ENCODE measurements around the gene RAB8A. TPM values are rescaled to one million over a fixed set of nuclear protein-coding genes. Genes with fewer than 3 reads are reported as not detected.

Gene RAB8A
- 100 to 1,000 TPM; 167 to 175 TPM for total RNA-seq

DNA sequence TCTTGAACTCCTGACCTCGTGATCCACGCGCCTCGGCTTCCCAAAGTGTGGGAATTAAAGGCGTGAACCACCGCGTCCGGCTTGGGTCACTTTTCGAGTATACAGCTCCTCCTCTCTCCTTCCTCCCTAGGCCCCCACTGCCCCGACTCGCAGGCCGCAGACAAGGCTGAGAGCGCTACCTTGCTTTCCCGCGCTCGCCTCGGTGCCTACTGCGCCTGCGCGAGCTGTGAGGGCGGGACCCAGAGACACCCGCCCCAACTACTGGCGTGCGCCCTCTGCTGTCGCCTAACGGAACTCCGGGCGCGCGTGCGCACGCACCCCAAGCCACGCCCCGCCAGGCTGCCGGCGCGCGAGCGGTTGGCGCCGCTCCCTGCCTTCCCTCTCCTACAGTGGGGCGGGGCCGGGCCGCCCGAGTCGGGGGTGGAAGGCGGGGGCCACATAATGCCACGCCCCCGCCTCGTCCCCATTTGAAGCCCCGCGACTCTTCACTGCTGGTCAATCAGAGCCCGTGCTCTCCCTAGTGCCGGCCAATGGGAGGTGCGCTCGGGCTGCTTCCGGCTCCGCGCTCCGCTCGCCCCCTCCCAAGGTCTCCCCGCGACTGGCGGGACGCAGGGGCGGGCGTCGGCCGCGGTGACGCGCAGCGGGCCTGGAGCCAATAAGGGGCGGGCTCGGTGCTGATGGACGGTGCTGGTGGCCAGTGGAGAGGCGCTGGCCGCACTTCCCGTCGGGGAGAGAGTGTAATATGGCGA is at the start of gene RAB8A:
TSS of gene RAB8A (plus strand) at position 730 of the 749 bp plus-strand sequence. CDS start at position 743, 13 bp downstream.
- ChIA-PET POLR2A (interaction anchor here (1.0 to 1.7 kb wide), 3 partner anchors 32 to 41 kb away, joined by 4 to 6 read pairs (median 5); partner anchors contain the start of gene HSH2D), CTCF (interaction anchor here (0.6 to 2.5 kb wide), 30 partner anchors 9 to 104 kb away, joined by 3 to 9 read pairs (median 5); partner anchors contain the start of genes FAM32A, HSH2D and TPM4)
- H3K27ac Mint-ChIP-seq: peak within 1 kb of the TSS; percentile 98
- peaks cover 42% of the 10 kb centered on the region for H3K4me1 Mint-ChIP-seq
- H3K36me3 Mint-ChIP-seq (ENCODE audit: low read depth): peaks cover 26% of the 10 kb centered on the region
- no peaks in the 10 kb centered on the region for H3K27me3 Mint-ChIP-seq
- DNase-seq: peak; percentile 98
- peak within 1 kb of the TSS; percentile 99 for H3K4me3 Mint-ChIP-seq
- H3K9me3 Mint-ChIP-seq: no peaks in the 10 kb centered on the region

DNA sequence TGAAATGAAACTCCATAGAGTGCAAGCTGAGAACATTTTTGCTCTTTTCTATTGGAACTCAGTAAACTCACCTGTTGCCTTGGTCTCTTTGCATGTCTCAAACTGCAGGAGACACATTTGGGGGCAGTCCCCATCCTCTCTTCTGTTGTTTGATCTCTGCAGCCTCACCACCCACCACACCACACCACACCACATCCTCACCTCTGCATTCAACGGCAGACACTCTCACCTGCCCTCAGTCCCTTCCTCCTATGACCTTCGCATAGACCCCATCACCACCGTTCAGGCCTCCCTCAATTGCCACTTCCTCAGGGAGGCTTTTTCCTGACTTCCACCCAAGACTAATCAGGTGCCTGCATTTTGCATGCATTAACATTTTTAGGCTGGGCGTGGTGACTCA is 49.7 kb upstream of the RAB8A start:
- DNase-seq: peak; percentile 55
- Mint-ChIP-seq H3K4me3 (no peak overlapping the region), H3K27ac (peak overlapping the region; percentile 1), H3K4me1 (peaks cover 31% of the 10 kb centered on the region), H3K9me3 (peaks cover 14% of the 10 kb centered on the region), H3K36me3 (ENCODE audit: low read depth) (peaks cover under 1% of the 10 kb centered on the region), H3K27me3 (peaks cover 7% of the 10 kb centered on the region)
- POLR2A ChIA-PET: no interaction called here
- CTCF ChIA-PET: interaction anchor here (0.7 to 6.5 kb wide), 12 partner anchors 8 to 193 kb away, joined by 3 to 65 read pairs (median 8); partner anchors contain the start of genes FAM32A and TPM4

DNA sequence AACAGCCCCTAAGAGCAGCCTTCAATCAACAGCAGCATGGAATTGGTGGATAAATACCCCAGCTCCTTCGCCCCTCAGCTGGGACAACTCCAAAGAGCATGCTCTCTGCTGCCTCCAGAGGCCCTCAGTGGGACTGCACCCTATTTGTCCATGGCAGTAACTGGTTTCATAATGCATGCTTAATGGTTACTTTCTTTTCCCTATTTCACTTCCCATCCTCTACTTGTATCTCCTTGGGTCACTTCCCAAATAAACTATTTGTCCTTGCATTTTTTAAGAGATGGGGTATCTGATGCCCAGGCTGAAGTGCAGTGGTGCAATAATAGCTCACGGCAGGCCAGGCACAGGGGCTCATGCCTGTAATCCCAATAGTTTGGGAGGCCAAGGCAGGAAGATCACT is 48.9 kb upstream of the RAB8A start:
- H3K36me3 Mint-ChIP-seq (ENCODE audit: low read depth): no peaks in the 10 kb centered on the region
- DNase-seq: peak; percentile 73
- H3K9me3 Mint-ChIP-seq: peaks cover 8% of the 10 kb centered on the region
- CTCF ChIA-PET: interaction anchor here (0.6 to 6.5 kb wide), 18 partner anchors 9 to 462 kb away, joined by 3 to 65 read pairs (median 4); partner anchors contain the start of genes FAM32A and TPM4
- POLR2A ChIA-PET: interaction anchor here (0.6 kb wide), 1 partner anchor 44 kb away, joined by 6 read pairs; no protein-coding TSS in a partner anchor
- H3K4me1 Mint-ChIP-seq: peaks cover 32% of the 10 kb centered on the region
- H3K27ac Mint-ChIP-seq: peak overlapping the region; percentile 46
- H3K4me3 Mint-ChIP-seq: no peak overlapping the region
- peaks cover 3% of the 10 kb centered on the region for H3K27me3 Mint-ChIP-seq

DNA sequence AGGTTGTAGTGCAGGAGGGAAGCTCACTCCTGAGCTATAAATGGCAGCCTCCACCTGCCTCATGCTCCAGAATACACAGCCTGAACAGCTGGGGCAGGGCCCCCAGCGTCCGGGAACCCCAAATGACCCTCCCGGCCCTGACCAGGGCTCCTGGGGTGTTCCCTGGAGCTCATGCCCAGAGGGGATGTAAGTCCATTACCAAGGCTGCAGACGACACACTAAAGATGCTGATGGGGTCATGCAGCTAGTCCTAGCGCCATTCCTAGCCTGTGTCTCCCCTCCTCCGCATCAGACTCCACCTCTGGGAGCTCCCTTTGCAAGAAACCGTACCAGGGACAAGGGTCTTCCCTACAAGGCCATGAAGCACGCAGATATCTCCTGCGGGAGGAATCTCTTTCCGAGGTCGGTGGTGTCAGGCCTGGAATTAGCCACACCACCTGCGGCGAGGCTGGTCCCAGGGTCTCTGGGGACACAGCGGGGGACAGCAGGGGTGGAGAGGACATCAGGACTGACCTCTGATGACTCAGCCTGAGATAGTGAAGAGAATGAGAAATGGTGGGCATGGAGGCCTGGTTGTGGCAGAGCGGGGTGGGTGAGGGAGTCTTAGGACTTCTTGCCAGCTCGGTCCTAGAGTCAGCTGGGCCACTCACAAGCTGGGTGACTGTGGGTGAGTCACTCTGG is 47.3 kb upstream of the RAB8A start:
- POLR2A ChIA-PET: interaction anchor here (0.5 kb wide), 1 partner anchor 85 kb away, joined by 3 read pairs; no protein-coding TSS in a partner anchor
- H3K27ac Mint-ChIP-seq: no peak overlapping the region
- DNase-seq: no peak

DNA sequence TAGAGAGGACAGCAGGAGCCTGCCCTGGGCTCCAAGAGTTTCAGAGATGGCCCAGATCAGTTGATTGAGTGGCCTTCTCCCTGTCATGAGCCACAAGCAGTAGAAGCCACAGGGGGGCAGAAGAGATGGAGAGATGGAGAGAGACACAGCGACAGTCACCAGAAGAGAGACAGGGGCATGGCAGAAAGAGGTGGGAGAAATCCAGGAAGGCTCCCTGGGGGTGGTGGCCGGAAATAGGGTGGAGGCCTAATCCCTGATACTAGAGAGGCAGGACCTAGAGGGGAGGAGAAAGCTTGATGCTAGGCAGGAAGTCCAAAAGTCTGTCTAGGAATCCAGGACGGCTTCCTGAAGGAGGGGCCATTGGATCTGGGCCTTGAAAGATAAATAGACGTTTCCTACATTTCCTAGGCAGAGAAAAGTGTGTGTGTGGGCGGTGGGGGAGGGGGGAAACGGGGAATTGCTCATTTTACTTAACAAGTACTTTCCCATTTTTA is 45.0 kb upstream of the RAB8A start:
- DNase-seq: peak; percentile 69
- CTCF ChIA-PET: interaction anchor here (0.7 to 6.5 kb wide), 5 partner anchors 8 to 163 kb away, joined by 3 to 65 read pairs (median 4); partner anchors contain the start of genes FAM32A and TPM4
- Mint-ChIP-seq H3K27me3 (peaks cover 1% of the 10 kb centered on the region), H3K4me3 (no peak overlapping the region), H3K27ac (no peak overlapping the region), H3K4me1 (peaks cover 34% of the 10 kb centered on the region), H3K9me3 (peaks cover 4% of the 10 kb centered on the region), H3K36me3 (ENCODE audit: low read depth) (no peaks in the 10 kb centered on the region)
- POLR2A ChIA-PET: interaction anchor here (0.8 kb wide), 1 partner anchor 81 kb away, joined by 5 read pairs; no protein-coding TSS in a partner anchor

More for the DNA sequence above, 47.3 kb upstream of the RAB8A start:
- Mint-ChIP-seq H3K4me3 (no peak overlapping the region), H3K27me3 (peaks cover 3% of the 10 kb centered on the region), H3K9me3 (peaks cover 8% of the 10 kb centered on the region), H3K4me1 (peaks cover 32% of the 10 kb centered on the region), H3K36me3 (ENCODE audit: low read depth) (no peaks in the 10 kb centered on the region)
- CTCF ChIA-PET: interaction anchor here (0.7 to 6.5 kb wide), 5 partner anchors 10 to 29 kb away, joined by 3 to 65 read pairs (median 4); partner anchors contain the start of gene TPM4

DNA sequence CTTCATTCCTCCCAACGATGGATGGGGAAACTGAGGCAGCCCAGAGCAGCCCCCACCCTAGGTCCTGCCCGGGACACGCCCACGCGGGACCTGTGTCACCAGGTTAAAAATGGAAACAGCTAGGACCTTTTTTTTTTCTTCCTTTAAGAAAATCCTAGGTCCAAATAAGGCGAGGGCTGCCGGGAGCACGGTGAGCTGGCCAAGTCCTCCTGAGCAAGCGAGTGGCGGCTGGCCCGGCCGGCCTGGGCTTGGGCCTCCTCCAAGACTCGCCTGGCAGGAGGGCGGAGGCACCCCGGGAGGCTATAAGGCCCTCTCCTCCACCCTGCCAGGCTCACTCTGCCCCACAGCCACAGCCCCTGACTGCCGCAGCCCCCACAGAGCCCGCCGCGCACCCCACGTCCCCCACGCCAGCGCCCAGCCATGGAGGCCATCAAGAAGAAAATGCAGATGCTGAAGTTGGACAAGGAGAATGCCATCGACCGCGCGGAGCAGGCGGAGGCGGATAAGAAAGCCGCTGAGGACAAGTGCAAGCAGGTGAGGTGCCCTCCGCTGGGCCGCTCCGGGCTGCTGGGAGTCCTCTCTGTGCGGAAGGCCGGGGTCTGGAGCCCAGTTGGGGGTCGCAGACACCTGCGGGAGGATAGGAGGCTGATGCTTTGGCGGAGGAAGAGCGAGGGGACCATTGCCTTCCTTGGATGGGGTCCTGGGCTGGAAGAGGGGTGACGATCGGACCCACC is 44.3 kb upstream of the RAB8A start:
- Mint-ChIP-seq H3K4me3 (no peak overlapping the region), H3K36me3 (ENCODE audit: low read depth) (no peaks in the 10 kb centered on the region), H3K9me3 (peaks cover 4% of the 10 kb centered on the region), H3K27ac (no peak overlapping the region), H3K4me1 (peaks cover 34% of the 10 kb centered on the region), H3K27me3 (no peaks in the 10 kb centered on the region)
- ChIA-PET POLR2A (no interaction called here), CTCF (interaction anchor here (1.6 to 6.5 kb wide), 3 partner anchors 7 to 118 kb away, joined by 4 to 65 read pairs (median 5); partner anchors contain the start of genes FAM32A and TPM4)
- DNase-seq: no peak

DNA sequence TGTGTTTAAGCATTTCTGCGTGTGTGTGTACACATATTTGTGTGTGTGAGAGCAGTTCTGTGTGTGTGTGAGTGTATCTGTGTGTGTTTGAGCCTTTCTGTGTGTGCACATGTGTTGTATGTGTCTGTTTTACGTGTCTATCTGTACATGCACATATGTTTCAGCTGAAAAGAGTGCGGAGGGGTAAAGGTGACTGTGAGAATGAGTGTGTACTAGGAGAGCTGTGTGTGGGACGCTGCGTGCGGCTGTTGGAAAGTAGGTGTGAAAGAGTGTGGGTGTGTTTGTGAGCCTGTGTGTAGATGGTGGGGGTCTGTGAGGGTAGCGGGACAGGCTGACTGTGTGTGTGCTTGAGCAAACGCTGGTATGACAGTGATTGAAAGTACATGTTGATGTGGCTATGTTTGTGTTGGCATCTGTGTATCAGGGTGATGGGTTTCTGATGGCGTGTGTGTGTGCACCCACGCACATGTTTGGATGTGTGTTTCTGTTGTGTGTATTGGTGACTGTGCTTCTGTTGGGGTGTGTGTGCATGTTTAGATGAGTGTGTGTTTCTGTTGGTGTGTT is 42.9 kb upstream of the RAB8A start:
- Mint-ChIP-seq H3K4me3 (no peak overlapping the region), H3K36me3 (ENCODE audit: low read depth) (no peaks in the 10 kb centered on the region), H3K4me1 (peaks cover 39% of the 10 kb centered on the region), H3K27me3 (no peaks in the 10 kb centered on the region), H3K9me3 (no peaks in the 10 kb centered on the region), H3K27ac (no peak overlapping the region)
- ChIA-PET CTCF (no interaction called here), POLR2A (no interaction called here)
- DNase-seq: no peak

DNA sequence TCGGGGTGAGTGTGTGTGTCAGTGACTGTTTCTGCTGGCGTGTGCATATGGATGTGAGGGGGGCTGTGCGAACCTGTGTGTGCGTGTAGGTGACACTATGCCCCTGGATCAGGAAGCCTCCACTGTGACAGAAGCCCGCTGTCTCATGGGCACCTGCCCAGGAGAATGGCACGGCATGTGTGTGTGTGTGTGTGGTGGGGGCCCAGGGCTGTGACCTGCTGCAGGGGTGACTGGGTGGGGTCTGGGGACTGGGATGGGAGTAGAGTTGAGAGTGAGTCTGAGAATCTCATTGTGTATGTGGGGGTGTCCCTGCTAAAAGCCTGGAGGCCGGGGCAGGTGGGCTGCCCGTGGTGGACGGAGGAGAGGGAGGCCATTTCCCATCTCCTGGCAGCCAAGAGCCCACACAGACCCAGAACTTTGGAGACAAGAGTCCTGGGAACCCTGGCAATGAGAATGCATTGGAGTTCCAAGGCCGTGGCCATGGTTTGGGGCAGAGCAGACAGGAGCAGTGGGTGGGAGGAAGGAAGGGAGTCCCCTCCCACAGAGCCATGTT is 41.8 kb upstream of the RAB8A start:
- H3K4me1 Mint-ChIP-seq: peaks cover 47% of the 10 kb centered on the region
- ChIA-PET CTCF (interaction anchor here (1.0 to 8.1 kb wide), 7 partner anchors 6 to 426 kb away, joined by 3 to 65 read pairs (median 4); partner anchors contain the start of genes C19orf44, CALR3 and RAB8A), POLR2A (interaction anchor here (0.6 to 1.2 kb wide), 3 partner anchors 42 to 81 kb away, joined by 3 to 4 read pairs (median 3); partner anchors contain the start of gene RAB8A)
- no peak overlapping the region for H3K27ac Mint-ChIP-seq
- DNase-seq: no peak
- H3K27me3 Mint-ChIP-seq: no peaks in the 10 kb centered on the region
- no peaks in the 10 kb centered on the region for H3K36me3 Mint-ChIP-seq (ENCODE audit: low read depth)
- no peaks in the 10 kb centered on the region for H3K9me3 Mint-ChIP-seq
- H3K4me3 Mint-ChIP-seq: no peak overlapping the region

DNA sequence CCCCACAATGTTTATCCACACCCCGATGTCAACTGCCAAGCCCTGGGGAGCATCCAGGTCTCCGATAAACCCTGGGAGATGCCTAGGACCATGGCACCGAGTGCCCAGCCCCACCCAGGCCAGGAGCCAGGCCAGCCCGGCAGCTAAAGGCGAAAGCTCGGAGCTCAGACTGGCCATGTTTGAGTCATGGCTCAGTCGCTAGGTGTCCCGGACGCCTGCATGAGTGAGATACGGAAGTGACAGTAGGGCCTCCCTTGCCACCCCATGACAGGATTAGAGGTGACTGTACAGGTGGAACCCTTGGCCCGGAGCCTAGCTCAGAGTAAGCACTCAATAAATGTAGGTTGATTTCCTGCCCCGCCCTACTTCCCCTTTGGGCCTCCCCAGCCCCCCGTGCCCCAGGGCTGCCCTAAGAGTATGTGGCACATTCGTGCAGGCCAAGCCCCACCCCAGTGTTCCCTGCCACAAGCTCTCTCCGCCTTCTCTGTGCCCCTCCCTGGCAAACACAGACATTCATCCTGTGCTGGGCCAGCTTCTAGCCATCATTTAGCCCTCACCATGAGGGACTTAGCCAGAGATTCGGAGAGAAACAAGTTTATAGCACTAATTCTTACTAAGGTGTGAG is 41.2 kb upstream of the RAB8A start:
- DNase-seq: peak; percentile 89
- Mint-ChIP-seq H3K27ac (no peak overlapping the region), H3K4me1 (peaks cover 53% of the 10 kb centered on the region), H3K27me3 (no peaks in the 10 kb centered on the region), H3K9me3 (no peaks in the 10 kb centered on the region), H3K4me3 (no peak overlapping the region), H3K36me3 (ENCODE audit: low read depth) (no peaks in the 10 kb centered on the region)
- ChIA-PET POLR2A (interaction anchor here (0.6 to 2.5 kb wide), 5 partner anchors 16 to 115 kb away, joined by 3 to 12 read pairs (median 3); partner anchors contain the start of genes FAM32A and RAB8A), CTCF (interaction anchor here (0.8 to 8.1 kb wide), 12 partner anchors 7 to 732 kb away, joined by 3 to 65 read pairs (median 4); partner anchors contain the start of genes C19orf44, CALR3, FAM32A and RAB8A)

DNA sequence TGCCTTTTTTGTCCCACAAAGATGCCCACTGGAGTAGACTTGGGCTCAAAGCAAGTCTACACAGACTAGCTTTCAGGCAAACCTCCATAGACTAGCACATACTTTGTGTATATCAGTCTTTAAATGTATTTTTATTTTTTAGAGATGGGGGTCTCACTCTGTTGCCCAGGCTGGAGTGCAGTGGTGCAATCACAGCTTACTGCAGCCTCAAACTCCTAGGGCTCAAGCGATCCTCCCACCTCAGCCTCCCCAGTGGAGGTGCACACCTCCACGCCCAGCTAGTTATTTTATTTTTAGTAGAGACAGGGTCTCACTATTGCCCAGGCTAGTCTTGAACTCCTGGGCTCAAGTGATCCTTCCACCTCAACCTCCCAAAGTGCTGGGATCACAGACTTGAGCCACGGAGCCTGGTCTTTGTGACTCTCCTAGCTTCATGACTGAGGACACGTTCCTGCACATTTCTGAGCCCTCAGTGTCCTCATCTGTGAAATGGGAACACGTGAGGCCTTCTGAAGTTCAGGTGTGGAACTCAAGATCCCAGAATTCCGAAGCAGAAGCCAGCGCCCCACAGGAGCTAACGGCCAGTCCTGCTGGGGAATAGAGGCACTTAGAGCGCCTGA is 40.5 kb upstream of the RAB8A start:
- Mint-ChIP-seq H3K4me1 (peaks cover 58% of the 10 kb centered on the region), H3K27ac (no peak overlapping the region), H3K27me3 (no peaks in the 10 kb centered on the region), H3K36me3 (ENCODE audit: low read depth) (no peaks in the 10 kb centered on the region), H3K4me3 (no peak overlapping the region), H3K9me3 (no peaks in the 10 kb centered on the region)
- ChIA-PET POLR2A (interaction anchor here (0.7 to 2.5 kb wide), 3 partner anchors 15 to 114 kb away, joined by 3 to 12 read pairs (median 4); partner anchors contain the start of genes FAM32A and RAB8A), CTCF (interaction anchor here (0.6 to 8.1 kb wide), 16 partner anchors 7 to 733 kb away, joined by 3 to 65 read pairs (median 3); partner anchors contain the start of genes C19orf44, CALR3, FAM32A and RAB8A)
- no peak for DNase-seq

All from activated CD4-positive, alpha-beta T cell treated with anti-CD3 and anti-CD28 coated beads, Interleukin-2, amount 10 ng/mL, durations not matched to agents 7 days and 5 days (primary cell).